ENCODE measurements around the gene ASPM.
"Not testable (repeated sequence)": the region's sequence is repeated elsewhere in the genome, so short reads cannot be mapped to it uniquely, and the experiment has no call there.

The ASPM gene

DNA sequence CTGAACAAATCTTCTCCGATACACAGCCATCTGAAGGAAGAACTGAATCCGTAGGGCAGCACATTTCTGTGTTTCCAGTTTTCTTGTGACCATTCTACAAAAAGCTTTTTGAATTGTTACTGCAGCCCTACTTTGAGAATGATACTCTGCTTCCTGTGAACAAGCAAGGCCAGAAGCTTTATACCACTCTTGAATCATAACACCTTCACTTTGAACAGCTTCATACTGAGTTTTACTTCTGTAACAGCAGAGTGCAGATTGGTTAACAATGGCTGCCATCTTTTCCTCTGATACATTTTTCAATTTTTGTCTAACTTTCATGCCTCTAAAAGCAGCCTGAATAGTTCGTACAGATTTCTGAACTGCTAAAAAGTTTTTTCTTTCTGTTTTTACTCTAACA is 45.8 kb downstream of the ASPM start:
- Histone ChIP-seq H3K9me3 (ENCODE audit: control insufficient read depth, low read length) (no peaks in the 10 kb centered on the region), H3K27me3 (ENCODE audit: control insufficient read depth, insufficient read depth, low read length) (no peaks in the 10 kb centered on the region), H3K4me1 (ENCODE audit: control insufficient read depth, insufficient read depth, low read length) (no peaks in the 10 kb centered on the region), H3K9ac (ENCODE audit: low read length) (no peak overlapping the region), H3K36me3 (ENCODE audit: control insufficient read depth, insufficient read depth, low read length) (no peaks in the 10 kb centered on the region), H3K4me3 (ENCODE audit: low read length) (no peak overlapping the region)

GRCh38 chr1:197099444-197099843 is 47.0 kb downstream of the ASPM start:
- no peaks in the 10 kb centered on the region for H3K4me1 ChIP-seq (ENCODE audit: control insufficient read depth, insufficient read depth, low read length)
- no peak overlapping the region for H3K4me3 ChIP-seq (ENCODE audit: low read length)
- H3K36me3 ChIP-seq (ENCODE audit: control insufficient read depth, insufficient read depth, low read length): no peaks in the 10 kb centered on the region
- H3K9ac ChIP-seq (ENCODE audit: low read length): no peak overlapping the region
- no peaks in the 10 kb centered on the region for H3K9me3 ChIP-seq (ENCODE audit: control insufficient read depth, low read length)
- H3K27me3 ChIP-seq (ENCODE audit: control insufficient read depth, insufficient read depth, low read length): no peaks in the 10 kb centered on the region

GRCh38 chr1:197096971-197097370 is 49.5 kb downstream of the ASPM start:
- not testable (repeated sequence) for H3K27me3 ChIP-seq (ENCODE audit: control insufficient read depth, insufficient read depth, low read length); H3K9me3 ChIP-seq (ENCODE audit: control insufficient read depth, low read length); H3K4me1 ChIP-seq (ENCODE audit: control insufficient read depth, insufficient read depth, low read length); H3K4me3 ChIP-seq (ENCODE audit: low read length); H3K9ac ChIP-seq (ENCODE audit: low read length); H3K36me3 ChIP-seq (ENCODE audit: control insufficient read depth, insufficient read depth, low read length)

DNA sequence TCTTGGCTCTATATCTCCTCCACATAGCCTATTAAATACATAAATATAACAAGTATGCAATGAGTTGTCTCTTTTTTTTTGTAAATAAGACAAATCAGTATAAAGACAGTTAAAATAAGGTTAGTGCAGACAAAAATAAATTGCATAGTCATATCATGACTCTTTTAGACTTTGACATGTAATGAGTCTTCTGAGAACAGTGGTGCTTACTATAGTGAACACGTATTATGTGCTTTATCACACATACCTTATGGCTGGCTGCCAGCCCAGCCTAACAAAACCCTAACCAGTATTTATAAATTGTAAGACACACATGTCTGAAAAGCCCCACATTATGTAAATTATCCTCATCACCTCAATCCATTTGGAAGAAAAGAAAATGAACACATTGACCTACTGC is 50.3 kb downstream of the ASPM start:
- Histone ChIP-seq H3K4me3 (ENCODE audit: low read length) (no peak overlapping the region), H3K36me3 (ENCODE audit: control insufficient read depth, insufficient read depth, low read length) (no peaks in the 10 kb centered on the region), H3K4me1 (ENCODE audit: control insufficient read depth, insufficient read depth, low read length) (no peaks in the 10 kb centered on the region), H3K9me3 (ENCODE audit: control insufficient read depth, low read length) (no peaks in the 10 kb centered on the region), H3K27me3 (ENCODE audit: control insufficient read depth, insufficient read depth, low read length) (no peaks in the 10 kb centered on the region), H3K9ac (ENCODE audit: low read length) (no peak overlapping the region)

- H3K27me3 ChIP-seq (ENCODE audit: control insufficient read depth, insufficient read depth, low read length): no peaks in the 10 kb centered on the region
- H3K9ac ChIP-seq (ENCODE audit: low read length): no peak overlapping the region
- no peaks in the 10 kb centered on the region for H3K9me3 ChIP-seq (ENCODE audit: control insufficient read depth, low read length)
- H3K36me3 ChIP-seq (ENCODE audit: control insufficient read depth, insufficient read depth, low read length): no peaks in the 10 kb centered on the region
- no peak overlapping the region for H3K4me3 ChIP-seq (ENCODE audit: low read length)
- no peaks in the 10 kb centered on the region for H3K4me1 ChIP-seq (ENCODE audit: control insufficient read depth, insufficient read depth, low read length)
These were observed 53.1 kb downstream of the ASPM start for GRCh38 chr1:197093226-197093885.

GRCh38 chr1:197092491-197093023 is 53.9 kb downstream of the ASPM start:
- Histone ChIP-seq H3K36me3 (ENCODE audit: control insufficient read depth, insufficient read depth, low read length) (no peaks in the 10 kb centered on the region), H3K4me1 (ENCODE audit: control insufficient read depth, insufficient read depth, low read length) (no peaks in the 10 kb centered on the region), H3K9ac (ENCODE audit: low read length) (no peak overlapping the region), H3K9me3 (ENCODE audit: control insufficient read depth, low read length) (no peaks in the 10 kb centered on the region), H3K4me3 (ENCODE audit: low read length) (no peak overlapping the region), H3K27me3 (ENCODE audit: control insufficient read depth, insufficient read depth, low read length) (no peaks in the 10 kb centered on the region)

- no peaks in the 10 kb centered on the region for H3K9me3 ChIP-seq (ENCODE audit: control insufficient read depth, low read length)
- H3K27me3 ChIP-seq (ENCODE audit: control insufficient read depth, insufficient read depth, low read length): no peaks in the 10 kb centered on the region
- H3K4me1 ChIP-seq (ENCODE audit: control insufficient read depth, insufficient read depth, low read length): no peaks in the 10 kb centered on the region
- H3K9ac ChIP-seq (ENCODE audit: low read length): no peak overlapping the region
- no peak overlapping the region for H3K4me3 ChIP-seq (ENCODE audit: low read length)
- no peaks in the 10 kb centered on the region for H3K36me3 ChIP-seq (ENCODE audit: control insufficient read depth, insufficient read depth, low read length)
These were observed 63.0 kb downstream of the ASPM start for GRCh38 chr1:197083474-197083873.

GRCh38 chr1:197081117-197081753 is 65.2 kb downstream of the ASPM start:
- no peak overlapping the region for H3K4me3 ChIP-seq (ENCODE audit: low read length)
- H3K27me3 ChIP-seq (ENCODE audit: control insufficient read depth, insufficient read depth, low read length): no peaks in the 10 kb centered on the region
- no peaks in the 10 kb centered on the region for H3K4me1 ChIP-seq (ENCODE audit: control insufficient read depth, insufficient read depth, low read length)
- no peaks in the 10 kb centered on the region for H3K9me3 ChIP-seq (ENCODE audit: control insufficient read depth, low read length)
- H3K9ac ChIP-seq (ENCODE audit: low read length): no peak overlapping the region
- H3K36me3 ChIP-seq (ENCODE audit: control insufficient read depth, insufficient read depth, low read length): no peaks in the 10 kb centered on the region

GRCh38 chr1:197080323-197080722 is 66.1 kb downstream of the ASPM start:
- no peaks in the 10 kb centered on the region for H3K36me3 ChIP-seq (ENCODE audit: control insufficient read depth, insufficient read depth, low read length)
- H3K4me3 ChIP-seq (ENCODE audit: low read length): no peak overlapping the region
- no peaks in the 10 kb centered on the region for H3K4me1 ChIP-seq (ENCODE audit: control insufficient read depth, insufficient read depth, low read length)
- no peak overlapping the region for H3K9ac ChIP-seq (ENCODE audit: low read length)
- no peaks in the 10 kb centered on the region for H3K9me3 ChIP-seq (ENCODE audit: control insufficient read depth, low read length)
- no peaks in the 10 kb centered on the region for H3K27me3 ChIP-seq (ENCODE audit: control insufficient read depth, insufficient read depth, low read length)

- Histone ChIP-seq H3K4me1 (ENCODE audit: control insufficient read depth, insufficient read depth, low read length) (no peaks in the 10 kb centered on the region), H3K27me3 (ENCODE audit: control insufficient read depth, insufficient read depth, low read length) (no peaks in the 10 kb centered on the region), H3K9ac (ENCODE audit: low read length) (no peak overlapping the region), H3K36me3 (ENCODE audit: control insufficient read depth, insufficient read depth, low read length) (no peaks in the 10 kb centered on the region), H3K4me3 (ENCODE audit: low read length) (no peak overlapping the region), H3K9me3 (ENCODE audit: control insufficient read depth, low read length) (no peaks in the 10 kb centered on the region)
These were observed 69.9 kb downstream of the ASPM start for GRCh38 chr1:197076585-197076984.

DNA sequence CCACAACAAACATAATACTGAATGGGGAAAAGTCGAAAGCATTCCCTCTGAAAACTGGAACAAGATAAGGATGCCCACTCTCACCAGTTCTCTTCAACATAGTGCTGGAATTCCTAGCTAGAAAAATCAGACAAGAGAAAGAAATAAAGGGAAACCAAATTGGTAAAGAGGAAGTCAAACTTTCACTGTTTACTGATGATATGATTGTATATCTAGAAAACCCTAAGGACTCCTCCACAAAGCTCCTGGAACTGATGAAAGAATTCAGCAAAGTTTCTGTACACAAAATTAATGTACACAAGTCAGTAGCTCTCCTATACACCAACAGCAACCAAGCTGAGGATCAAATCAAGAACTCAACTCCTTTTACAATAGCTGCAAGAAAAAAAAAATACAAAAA is 72.5 kb downstream of the ASPM start:
- Histone ChIP-seq H3K4me3 (ENCODE audit: low read length) (no peak overlapping the region), H3K9ac (ENCODE audit: low read length) (no peak overlapping the region), H3K36me3 (ENCODE audit: control insufficient read depth, insufficient read depth, low read length) (no peaks in the 10 kb centered on the region), H3K9me3 (ENCODE audit: control insufficient read depth, low read length) (no peaks in the 10 kb centered on the region), H3K4me1 (ENCODE audit: control insufficient read depth, insufficient read depth, low read length) (no peaks in the 10 kb centered on the region), H3K27me3 (ENCODE audit: control insufficient read depth, insufficient read depth, low read length) (no peaks in the 10 kb centered on the region)

DNA sequence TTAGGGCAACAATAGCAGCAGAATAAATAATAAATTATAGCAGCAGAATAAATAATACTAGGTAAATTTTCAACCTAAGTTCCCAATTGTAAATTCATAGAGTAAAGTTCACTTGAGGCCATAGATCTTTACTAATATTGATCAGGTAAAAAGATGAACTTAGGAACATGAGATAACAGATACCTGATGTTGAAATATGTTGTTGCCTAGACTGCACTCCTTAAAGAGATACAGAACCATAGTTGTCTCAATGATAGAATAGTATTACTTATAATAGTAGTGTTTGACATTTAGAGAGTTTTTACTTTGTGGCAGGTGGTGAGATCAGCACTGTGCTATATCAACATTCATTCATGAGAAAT is 79.0 kb downstream of the ASPM start:
- Histone ChIP-seq H3K4me3 (ENCODE audit: low read length) (no peak overlapping the region), H3K9ac (ENCODE audit: low read length) (no peak overlapping the region), H3K36me3 (ENCODE audit: control insufficient read depth, insufficient read depth, low read length) (no peaks in the 10 kb centered on the region), H3K27me3 (ENCODE audit: control insufficient read depth, insufficient read depth, low read length) (no peaks in the 10 kb centered on the region), H3K9me3 (ENCODE audit: control insufficient read depth, low read length) (no peaks in the 10 kb centered on the region), H3K4me1 (ENCODE audit: control insufficient read depth, insufficient read depth, low read length) (no peaks in the 10 kb centered on the region)

Measured in mucosa of stomach (tissue), 1 donor.